H1 (cell line): ENCODE data around the gene CRYM. TPM values are rescaled to one million over a fixed set of nuclear protein-coding genes. Genes with fewer than 3 reads are reported as not detected.

Source experiments
- CTCF ChIA-PET: fragments of 300-600 bp; sonication (Branson Sonifier 250); formaldehyde crosslinking; loops from one replicate; lab custom pipeline; 2021; ENCODE audit not compliant: partially characterized antibody; lab: Charles Lee
- POLR2A ChIA-PET: fragments of 300-600 bp; sonication (Branson Sonifier 250); formaldehyde crosslinking; loops from one replicate; lab custom pipeline; 2021; ENCODE audit warnings: inconsistent platforms; ENCODE audit not compliant: partially characterized antibody; lab: Charles Lee
- DNase-seq, 2 experiments: peaks; one replicate each; pipeline versions ENCODE4 v3.0.0 to v3.0.0-alpha.2; 2010 to 2022; ENCODE audit warnings: low spot score in 2 of 2, low read depth in 1 of 2, mixed read lengths in 1 of 2
- FAIRE-seq: peaks from 2 replicates; lab custom pipeline; 2011; peaks lifted over from hg19 to GRCh38; lab: Jason Lieb, UNC
- H2AFZ ChIP-seq: 2 replicates; pipeline ENCODE4 v1.8.1; 2012; ENCODE audit warnings: low read length, inconsistent platforms
- H2AK5ac ChIP-seq: 2 replicates; pipeline ENCODE4 v1.6.1; 2013; ENCODE audit warnings: low read depth, low read length
- H2BK120ac ChIP-seq: replicated peaks from 2 replicates; pipeline ENCODE3; 2013; ENCODE audit warnings: low read depth, low read length, inconsistent platforms
- H2BK12ac ChIP-seq: 2 replicates; pipeline ENCODE4 v1.6.1; 2013; ENCODE audit warnings: low read depth, low read length
- H2BK15ac ChIP-seq: 2 replicates; pipeline ENCODE4 v1.6.1; 2013; ENCODE audit warnings: low read length
- H2BK20ac ChIP-seq: 2 replicates; pipeline ENCODE4 v1.6.1; 2013; ENCODE audit warnings: low read length
- H2BK5ac ChIP-seq: 2 replicates; pipeline ENCODE4 v1.6.1; 2013; ENCODE audit warnings: low read depth, low read length
- H3K14ac ChIP-seq: 2 replicates; pipeline ENCODE4 v1.6.1; 2013; ENCODE audit warnings: inconsistent platforms; ENCODE audit not compliant: insufficient read length
- H3K18ac ChIP-seq: 2 replicates; pipeline ENCODE4 v1.6.1; 2013; ENCODE audit warnings: low read length; ENCODE audit errors: extremely low read depth
- H3K23ac ChIP-seq: 2 replicates; pipeline ENCODE4 v1.6.1; 2013; ENCODE audit warnings: inconsistent platforms; ENCODE audit not compliant: insufficient read length
- H3K23me2 ChIP-seq: 2 replicates; pipeline ENCODE4 v1.6.1; 2013; ENCODE audit warnings: low read depth, low read length
- H3K27ac ChIP-seq: 2 replicates; pipeline ENCODE4 v1.6.1; 2011; ENCODE audit warnings: low read depth, low read length, inconsistent platforms
- H3K27me3 ChIP-seq, 4 experiments: replicated peaks in 1 of 4; 1 replicate in 1 of 4; 2 replicates in 3 of 4; pipeline versions ENCODE4 v1.6.1 to v1.8.1; 2011 to 2013; ENCODE audit warnings: low read length in 3 of 4, mild to moderate bottlenecking in 3 of 4, inconsistent platforms in 2 of 4, mixed read lengths in 2 of 4, moderate library complexity in 1 of 4; ENCODE audit not compliant: control insufficient read depth in 3 of 4, insufficient read depth in 3 of 4; ENCODE audit errors: extremely low read depth in 1 of 4
- H3K36me3 ChIP-seq, 4 experiments: 2 replicates each; pipeline versions ENCODE4 v1.6.1 to v1.8.1; 2011 to 2013; ENCODE audit warnings: mild to moderate bottlenecking in 4 of 4, low read length in 3 of 4, moderate library complexity in 2 of 4, control low read depth in 1 of 4, inconsistent platforms in 1 of 4; ENCODE audit not compliant: insufficient read depth in 4 of 4, control insufficient read depth in 2 of 4
- H3K4ac ChIP-seq: replicated peaks from 2 replicates; pipeline ENCODE3; 2013; ENCODE audit warnings: low read length, low read depth, mixed read lengths, inconsistent platforms; ENCODE audit not compliant: insufficient read length
- H3K4me1 ChIP-seq, 4 experiments: replicated peaks in 1 of 4; 1 replicate in 1 of 4; 2 replicates in 3 of 4; pipeline versions ENCODE4 v1.6.1 to v1.8.1; 2011 to 2013; ENCODE audit warnings: low read length in 3 of 4, inconsistent platforms in 2 of 4, mixed read lengths in 1 of 4; ENCODE audit not compliant: insufficient read depth in 4 of 4, control insufficient read depth in 3 of 4
- H3K4me2 ChIP-seq, 2 experiments: 2 replicates each; pipeline versions ENCODE4 v1.6.1 to v1.8.1; 2011 to 2013; ENCODE audit warnings: low read depth in 2 of 2, low read length in 2 of 2, control low read depth in 1 of 2, inconsistent platforms in 1 of 2, mild to moderate bottlenecking in 1 of 2; ENCODE audit not compliant: insufficient read depth in 1 of 2
- H3K4me3 ChIP-seq, 4 experiments: fragments of 200-600, 300-600 bp in 1 of 4; sonication (generic), shearing (Covaris generic), sonication (Bioruptor Twin) in 1 of 4; 2 replicates each; pipeline versions ENCODE4 v1.5.1 to v1.8.1; 2011 to 2016; ENCODE audit warnings: low read length in 4 of 4, low read depth in 3 of 4, control low read depth in 2 of 4, inconsistent platforms in 2 of 4, mild to moderate bottlenecking in 2 of 4, mixed read lengths in 1 of 4, moderate library complexity in 1 of 4; ENCODE audit not compliant: insufficient read depth in 2 of 4; ENCODE audit errors: extremely low read depth in 1 of 4
- H3K56ac ChIP-seq: replicated peaks from 2 replicates; pipeline ENCODE3; 2013; ENCODE audit warnings: low read depth, mild to moderate bottlenecking, mixed read lengths, low read length, inconsistent platforms; ENCODE audit not compliant: insufficient read length
- H3K79me1 ChIP-seq: 2 replicates; pipeline ENCODE4 v1.6.1; 2013; ENCODE audit warnings: low read depth, low read length, control low read depth
- H3K79me2 ChIP-seq, 2 experiments: 2 replicates each; pipeline versions ENCODE4 v1.6.1 to v1.8.1; 2012 to 2013; ENCODE audit warnings: low read length in 2 of 2, mild to moderate bottlenecking in 2 of 2, inconsistent platforms in 1 of 2; ENCODE audit not compliant: insufficient read depth in 2 of 2, control insufficient read depth in 1 of 2
- H3K9ac ChIP-seq, 4 experiments: replicated peaks in 1 of 4; 1 replicate in 1 of 4; 2 replicates in 3 of 4; pipeline versions ENCODE4 v1.6.1 to v1.8.1; 2011 to 2013; ENCODE audit warnings: low read depth in 3 of 4, low read length in 3 of 4, control low read depth in 2 of 4, mild to moderate bottlenecking in 2 of 4, moderate library complexity in 2 of 4, inconsistent platforms in 1 of 4; ENCODE audit errors: extremely low read depth in 1 of 4
- H3K9me3 ChIP-seq, 2 experiments: 2 replicates each; pipeline versions ENCODE4 v1.6.1 to v1.8.1; 2012 to 2013; ENCODE audit warnings: mild to moderate bottlenecking in 2 of 2, moderate library complexity in 2 of 2, control low read depth in 1 of 2, inconsistent platforms in 1 of 2, low read depth in 1 of 2, low read length in 1 of 2, mixed read lengths in 1 of 2; ENCODE audit not compliant: insufficient read depth in 2 of 2
- H4K20me1 ChIP-seq, 2 experiments: replicated peaks in 1 of 2; 2 replicates each; pipeline versions ENCODE3 to v1.8.1; 2011 to 2013; ENCODE audit warnings: inconsistent platforms in 2 of 2, low read length in 2 of 2, mild to moderate bottlenecking in 1 of 2; ENCODE audit not compliant: insufficient read depth in 2 of 2, control insufficient read depth in 1 of 2
- H4K5ac ChIP-seq: 2 replicates; pipeline ENCODE4 v1.6.1; 2013; ENCODE audit warnings: low read length, low read depth, mixed read lengths, inconsistent platforms; ENCODE audit not compliant: insufficient read length
- H4K8ac ChIP-seq: 2 replicates; pipeline ENCODE4 v1.8.0; 2013; ENCODE audit warnings: mild to moderate bottlenecking, moderate library complexity, low read length, inconsistent platforms; ENCODE audit not compliant: insufficient read depth; ENCODE audit errors: extremely low read depth
- H4K91ac ChIP-seq: replicated peaks from 2 replicates; pipeline ENCODE3; 2013; ENCODE audit warnings: low read length, mixed read lengths, inconsistent platforms; ENCODE audit not compliant: insufficient read length
- CEBPB ChIP-seq: IDR thresholded peaks from 2 replicates; pipeline ENCODE4 v1.6.1; 2012; ENCODE audit warnings: low read depth, low read length
- FOSL1 ChIP-seq: IDR thresholded peaks from 2 replicates; pipeline ENCODE4 v1.6.1; 2011; ENCODE audit warnings: mild to moderate bottlenecking, low read depth, low read length, moderate library complexity; ENCODE audit not compliant: insufficient read depth
- JUN ChIP-seq: IDR thresholded peaks from 2 replicates; pipeline ENCODE4 v1.6.1; 2011; ENCODE audit warnings: low read depth, mild to moderate bottlenecking, improper control_type of control experiment, low read length
- PHF8 ChIP-seq: fragments of 200-600 bp; sonication (generic); conservative IDR thresholded peaks from 2 replicates; pipeline ENCODE4 v1.7.1; 2012; ENCODE audit warnings: low read depth, mild to moderate bottlenecking, inconsistent platforms, low read length, moderate library complexity
- SIN3A ChIP-seq, 2 experiments: IDR thresholded peaks in 1 of 2; conservative IDR thresholded peaks in 1 of 2; 2 replicates each; pipeline ENCODE4 v1.6.1; 2011 to 2012; ENCODE audit warnings: low read length in 2 of 2, improper control_type of control experiment in 1 of 2, low read depth in 1 of 2, mild to moderate bottlenecking in 1 of 2
- SRF ChIP-seq: IDR thresholded peaks from 2 replicates; pipeline ENCODE4 v1.6.1; 2011; ENCODE audit warnings: mild to moderate bottlenecking, low read depth, low read length, moderate library complexity
- TEAD4 ChIP-seq: IDR thresholded peaks from 2 replicates; pipeline ENCODE4 v1.6.1; 2012; ENCODE audit warnings: low read depth, low read length, inconsistent platforms, mixed read lengths
- WGBS, 2 experiments: shearing (Covaris generic) in 1 of 2; methylation state at CpG; one replicate each; pipeline versions ENCODE4 v1.1.6 to v1.1.7; 2013 to 2015; ENCODE audit warnings: low lambda C conversion rate in 2 of 2, mixed read lengths in 2 of 2, inconsistent platforms in 1 of 2, low coverage in 1 of 2, missing lambda C conversion rate in 1 of 2; ENCODE audit not compliant: insufficient replicate concordance in 2 of 2, insufficient coverage in 1 of 2, insufficient read length in 1 of 2; ENCODE audit errors: extremely low coverage in 1 of 2, missing lambda C conversion rate in 1 of 2; 5-methylcytosine and 5-hydroxymethylcytosine counted together
- long read RNA-seq, 2 experiments: library from RNA in 1 of 2; library from capped mRNA in 1 of 2; stranded (forward); transcript quantifications; one replicate each; pipeline ENCODE4 v2.0.0, GENCODE V29; 2021; ENCODE audit warnings: inconsistent platforms in 1 of 2
- polyA minus RNA-seq, 3 experiments: library from RNA; depleted of rRNA, polyadenylated mRNA; stranded (reverse); fragments of >200 nt; gene quantifications; 1 replicate in 2 of 3; 2 replicates in 1 of 3; pipeline ENCODE4 v1.2.3, GENCODE V29; 2011
- polyA plus RNA-seq, 7 experiments: library from polyadenylated mRNA; depleted of rRNA in 3 of 7; stranded (reverse) in 5 of 7; unstranded in 2 of 7; fragments of >200 nt in 5 of 7; fragments of 200-250 nt in 2 of 7; gene quantifications; 1 replicate in 5 of 7; 2 replicates in 1 of 7; 4 replicates in 1 of 7; pipeline versions ENCODE4 v1.2.1 to v1.2.3, GENCODE V29; 2011 to 2013; ENCODE audit warnings: missing spikeins in 2 of 7, mixed read lengths in 2 of 7
- total RNA-seq: library from RNA; stranded (reverse); fragmentation: NEBNext Ultra II Directional; extraction: Animal tissue kit (Norgen Biotek cat#: 25700); gene quantifications from 2 replicates; pipeline ENCODE4 v1.2.1, GENCODE V29; 2021
- TF ChIP-seq, protein P1 (sequence below): IDR thresholded peaks from 2 replicates; pipeline ENCODE4 v1.6.1; 2012; ENCODE audit warnings: inconsistent platforms

CRYM gene
- 12.9 and 14.3 TPM in 2 replicates for total RNA-seq
- polyA plus RNA-seq (2011; rRNA removed), result 40.4 and 47.3 TPM in 2 replicates
- 34.7 TPM for polyA plus RNA-seq (2011; cell fraction: cytosol; rRNA removed)
- 20.5 TPM for polyA plus RNA-seq (2011; cell fraction: nucleus; rRNA removed)
- 15.4 to 21.0 TPM (median 18.7 TPM) in 4 replicates for polyA plus RNA-seq (2012, experiment 1 of 2)
- 11.7 TPM for polyA plus RNA-seq (2012, experiment 2 of 2)
- polyA plus RNA-seq (2013, experiment 1 of 2), result 4.8 TPM
- polyA plus RNA-seq (2013, experiment 2 of 2), result 5.4 TPM
- polyA minus RNA-seq (2011; rRNA and poly(A)+ RNA removed), result 8.2 and 14.4 TPM in 2 replicates
- polyA minus RNA-seq (2011; cell fraction: cytosol; rRNA and poly(A)+ RNA removed), result 7.3 TPM
- 7.7 TPM for polyA minus RNA-seq (2011; cell fraction: nucleus; rRNA and poly(A)+ RNA removed)
- long read RNA-seq, experiment 1, partial matches to known transcripts, result 6 of 11 reads
- long read RNA-seq, experiment 1, other reads (novel, unspliced or antisense), result 5 of 11 reads
- long read RNA-seq, experiment 2, partial matches to known transcripts, result 27 of 29 reads
- long read RNA-seq, experiment 2, other reads (novel, unspliced or antisense), result 2 of 29 reads

DNA sequence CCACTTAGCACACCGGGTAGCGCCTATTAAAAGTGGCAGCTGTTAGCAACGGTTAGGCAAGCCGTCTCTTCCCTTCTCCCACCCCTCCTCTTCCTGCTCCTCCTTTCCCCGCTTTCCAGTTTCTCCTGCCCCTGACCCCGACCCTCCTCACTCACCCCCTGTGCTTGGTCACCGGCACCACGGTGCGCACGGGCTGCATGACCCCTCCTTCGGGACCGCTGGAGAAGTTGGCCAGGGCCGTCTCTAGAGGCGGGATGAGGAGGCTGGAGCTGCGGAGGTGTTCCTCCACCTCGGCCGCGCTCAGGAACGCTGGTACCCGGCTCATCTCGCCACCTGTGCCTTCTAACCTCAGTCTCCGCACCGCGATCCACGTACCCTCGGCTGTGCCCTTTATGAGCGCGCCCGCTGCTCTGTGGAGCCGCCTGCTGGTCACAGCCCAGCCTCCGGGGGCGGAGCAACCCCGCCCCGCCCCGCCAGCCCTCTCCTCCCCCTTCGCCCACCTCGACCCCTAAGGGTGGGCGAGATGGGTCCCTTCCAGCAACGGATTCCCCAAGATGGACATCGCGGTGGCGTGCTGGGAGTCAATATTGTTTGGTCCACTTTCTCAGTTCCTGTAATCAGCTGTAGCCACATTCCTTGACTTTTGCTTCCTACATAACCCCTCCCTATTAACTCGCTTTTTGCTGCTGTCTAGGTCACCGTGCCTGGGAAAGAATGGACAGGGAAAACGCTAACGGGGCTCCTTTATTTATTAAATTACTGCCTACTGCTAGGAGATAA lies at the start of gene CRYM:
Gene CRYM, minus strand, starts transcription at position 364 of the 780 bp plus-strand sequence. Its CDS starts 39 bp downstream, at position 325.
- H3K23ac ChIP-seq, result no peak within 1 kb of the TSS
- H3K9ac ChIP-seq, result peak within 1 kb of the TSS in 1 of 4 experiments; percentile 9; a peak in 1 of 7 replicates
- WGBS, 2 experiments, result 4% methylated on average over 28 of the region's 46 CpGs; no CpG with 5 or more reads in 1 of the 2 experiments
- H3K27ac ChIP-seq, result no peak within 1 kb of the TSS
- H3K27me3 ChIP-seq, result peaks cover 0 to 7% (median 0%) of the 10 kb centered on the region in 4 experiments; a peak in 4 of 7 replicates
- ChIA-PET CTCF (interaction anchor here (0.6 to 6.7 kb wide), 20 partner anchors 7 to 428 kb away, joined by 3 to 57 read pairs (median 4); partner anchors contain the start of gene LDAF1), POLR2A (interaction anchor here (0.8 to 1.2 kb wide), 2 partner anchors 23 to 125 kb away, joined by 3 to 4 read pairs; no protein-coding TSS in a partner anchor)
- no peak for FAIRE-seq
- peak within 1 kb of the TSS; percentile 50 to 69 (median 64) for H3K4me3 ChIP-seq
- no peak within 1 kb of the TSS for H3K56ac ChIP-seq
- no peaks in the 10 kb centered on the region for H3K36me3 ChIP-seq
- peak within 1 kb of the TSS; percentile 95; the same call in 1 of the 2 replicates for H2BK12ac ChIP-seq
- H4K5ac ChIP-seq, result no peak within 1 kb of the TSS
- H3K4me2 ChIP-seq, result peak within 1 kb of the TSS; percentile 55 to 86
- no peaks in the 10 kb centered on the region for H3K9me3 ChIP-seq
- H2BK120ac ChIP-seq, result no peak within 1 kb of the TSS
- H3K14ac ChIP-seq, result no peak within 1 kb of the TSS
- H4K91ac ChIP-seq, result peak within 1 kb of the TSS; percentile 29
- H3K79me1 ChIP-seq, result no peaks in the 10 kb centered on the region
- no peak within 1 kb of the TSS for H2AK5ac ChIP-seq
- H3K18ac ChIP-seq, result peak within 1 kb of the TSS; percentile 86
- peak within 1 kb of the TSS; percentile 85; the same call in 1 of the 2 replicates for H2BK5ac ChIP-seq
- peak within 1 kb of the TSS; percentile 87; the same call in 1 of the 2 replicates for H2BK20ac ChIP-seq
- H4K20me1 ChIP-seq, result peaks cover 0 to 2% of the 10 kb centered on the region in 2 experiments
- H3K23me2 ChIP-seq, result peaks cover 6% of the 10 kb centered on the region; the same call in 1 of the 2 replicates
- no peaks in the 10 kb centered on the region for H3K79me2 ChIP-seq
- no peak within 1 kb of the TSS for H3K4ac ChIP-seq
- peaks cover 4 to 10% (median 8%) of the 10 kb centered on the region in 4 experiments; a peak in 5 of 7 replicates for H3K4me1 ChIP-seq
- H2AFZ ChIP-seq, result peak within 1 kb of the TSS; percentile 59
- peak; percentile 33 to 91 for DNase-seq
- peak within 1 kb of the TSS; percentile 83 for H2BK15ac ChIP-seq
- H4K8ac ChIP-seq, result peak within 1 kb of the TSS; percentile 91
- TF ChIP-seq SRF, result no peak
- peak; percentile 61 for TF ChIP-seq PHF8
- TF ChIP-seq CEBPB, result no peak
- TF ChIP-seq SIN3A (conservative IDR thresholded peaks at IDR 0.05 in 1 of 2, IDR thresholded peaks at IDR 0.05 in 1 of 2; ENCODE audit: low read depth in 1 of 2, low read length in 2 of 2), result no peak
- TF ChIP-seq JUN, result no peak
- peak; percentile 58 for TF ChIP-seq TEAD4
- TF ChIP-seq, protein P1, sequence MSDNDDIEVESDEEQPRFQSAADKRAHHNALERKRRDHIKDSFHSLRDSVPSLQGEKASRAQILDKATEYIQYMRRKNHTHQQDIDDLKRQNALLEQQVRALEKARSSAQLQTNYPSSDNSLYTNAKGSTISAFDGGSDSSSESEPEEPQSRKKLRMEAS, result peak; percentile 53; the same call in 1 of the 2 replicates
- no peak for TF ChIP-seq FOSL1
